Hematopoietic multipotent progenitor cell treated with erythropoietin and hydrocortisone succinate and interleukin-3 and kit ligand, for 6 days (in vitro differentiated cells): Measurements from ENCODE around the gene DUSP2.
A peak's percentile ranks its signal among the peaks of the same experiment; 100 is the strongest.

Experiments
- DNase-seq: peaks from one replicate; pipeline ENCODE4 v3.0.0-alpha.2; 2015

The DUSP2 gene

GRCh38 chr2:96145036-96145847 is at the start of gene DUSP2:
TSS of gene DUSP2 (minus strand) at chr2:96145440. CDS start at chr2:96145354, 86 bp downstream.
- DNase-seq, result peak; percentile 91

DNA sequence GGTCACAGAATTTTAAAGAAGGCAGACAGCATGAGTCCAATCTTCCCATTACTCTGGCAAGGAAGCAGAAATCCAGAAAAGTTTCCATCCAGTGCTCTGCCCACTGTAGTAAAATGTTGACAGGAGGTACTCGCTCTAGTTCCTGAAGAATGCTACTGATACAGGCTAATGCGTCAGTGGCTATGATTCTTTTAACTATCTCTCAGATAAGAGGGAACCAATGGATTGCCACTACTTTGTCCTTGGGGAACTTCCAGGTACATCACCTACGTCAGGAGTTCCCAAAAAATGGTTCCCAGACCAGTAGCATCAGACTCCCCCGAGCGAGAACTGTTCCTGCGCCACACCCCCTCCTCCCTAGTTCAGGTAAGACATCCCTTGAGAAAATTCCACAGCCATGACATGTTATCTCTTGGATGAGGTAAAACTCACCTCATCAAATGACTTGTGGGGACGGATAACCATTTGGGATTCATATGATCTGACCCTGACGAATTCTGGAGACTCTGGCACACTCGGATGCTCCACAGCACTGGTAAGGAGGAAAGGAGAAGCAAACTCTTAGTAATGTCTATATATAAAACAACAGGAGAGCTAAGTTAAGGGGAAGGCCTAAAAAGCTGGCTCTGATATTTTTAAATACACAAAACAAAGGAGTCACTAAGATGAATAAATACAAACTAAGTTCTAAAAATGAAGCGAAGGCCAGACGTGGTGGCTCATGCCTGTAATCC is 46.9 kb upstream of the DUSP2 start:
- no peak for DNase-seq

DNA sequence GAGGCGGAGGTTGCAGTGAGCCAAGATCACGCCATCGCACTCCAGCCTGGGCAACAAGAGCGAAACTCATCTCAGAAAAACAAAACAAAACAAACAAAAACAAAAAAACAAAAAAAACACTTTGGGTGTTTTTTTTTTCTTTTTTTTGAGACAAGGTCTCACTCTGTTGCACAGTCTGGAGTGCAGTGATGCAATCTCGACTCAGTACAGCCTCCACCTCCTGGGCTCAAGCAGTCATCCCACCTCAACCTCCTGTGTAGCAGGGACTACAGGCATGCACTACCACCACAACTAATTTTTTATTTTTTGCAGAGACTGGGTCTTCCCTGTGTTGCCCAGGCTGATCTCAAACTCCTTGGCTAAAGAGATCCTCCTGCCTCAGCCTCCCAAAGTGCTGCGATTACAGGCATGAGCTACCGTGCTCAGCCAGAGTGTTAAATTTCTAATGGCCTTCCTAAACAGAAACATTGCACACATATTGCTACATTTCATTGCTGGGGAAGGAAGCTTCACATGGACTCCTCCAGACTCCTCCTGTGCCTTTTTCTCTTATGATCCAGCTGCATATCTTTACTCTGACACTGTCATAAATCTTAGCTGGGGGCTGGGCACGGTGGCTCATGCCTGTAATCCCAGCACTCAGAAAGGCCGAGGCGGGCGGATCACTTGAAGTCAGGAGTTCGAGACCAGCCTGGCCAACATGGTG is 43.7 kb upstream of the DUSP2 start:
- no peak for DNase-seq

DNA sequence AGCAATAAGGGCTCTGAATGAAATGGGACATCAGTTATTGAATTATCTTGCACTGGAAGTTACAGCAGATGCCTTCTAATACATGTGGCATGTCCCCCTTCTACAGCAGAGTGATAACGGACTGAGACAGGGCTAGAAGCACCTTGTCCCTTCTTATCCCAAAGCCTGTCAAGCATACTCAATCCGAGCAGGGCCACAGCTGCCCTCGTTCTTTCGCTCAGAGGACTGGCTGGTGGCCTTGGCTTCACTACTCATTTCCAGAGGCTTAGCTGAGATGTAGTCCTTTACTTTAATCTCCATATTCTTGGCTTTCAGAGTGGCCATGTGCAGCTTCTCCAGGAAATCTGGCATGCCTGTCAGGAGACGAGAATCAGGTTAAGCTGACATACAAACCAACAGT is 41.3 kb upstream of the DUSP2 start:
- DNase-seq, result no peak

DNA sequence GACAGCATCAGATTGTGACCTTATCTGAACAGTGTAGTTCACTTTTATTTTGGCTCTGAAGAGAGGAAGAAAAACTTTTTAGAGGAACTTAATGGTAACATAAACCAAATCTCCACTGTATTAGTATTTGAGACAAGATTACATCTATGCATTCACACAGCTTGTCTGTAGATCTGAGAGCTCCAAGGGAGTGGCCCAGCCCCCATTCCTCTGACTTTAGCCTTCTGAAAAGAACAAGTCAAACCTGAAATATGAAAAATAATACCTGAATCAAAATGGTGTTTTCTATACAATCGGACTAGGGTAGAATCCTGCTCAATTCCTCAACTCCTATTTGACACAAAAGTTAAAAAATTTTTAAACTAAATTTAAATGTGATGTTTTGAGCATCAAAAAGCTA is 40.3 kb upstream of the DUSP2 start:
- DNase-seq, result no peak

DNA sequence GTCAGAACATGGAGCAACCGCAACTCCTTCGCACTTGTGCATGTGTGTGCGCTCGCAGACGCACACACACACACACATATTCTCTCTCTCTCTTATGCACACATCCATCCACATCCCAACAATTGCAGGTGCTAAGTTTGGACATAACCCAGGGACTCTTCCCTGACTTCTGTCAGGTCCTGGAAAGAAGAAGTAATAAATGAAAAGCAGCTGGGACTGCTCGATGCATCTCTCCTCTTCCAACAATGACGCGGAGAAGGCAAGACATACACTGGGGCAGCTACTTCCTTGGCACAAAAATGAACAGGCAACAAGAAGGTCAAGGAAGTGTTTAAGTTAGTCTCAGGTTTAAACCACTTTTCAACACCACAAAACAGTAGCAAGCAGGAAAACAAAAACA is 39.7 kb upstream of the DUSP2 start:
- no peak for DNase-seq

DNA sequence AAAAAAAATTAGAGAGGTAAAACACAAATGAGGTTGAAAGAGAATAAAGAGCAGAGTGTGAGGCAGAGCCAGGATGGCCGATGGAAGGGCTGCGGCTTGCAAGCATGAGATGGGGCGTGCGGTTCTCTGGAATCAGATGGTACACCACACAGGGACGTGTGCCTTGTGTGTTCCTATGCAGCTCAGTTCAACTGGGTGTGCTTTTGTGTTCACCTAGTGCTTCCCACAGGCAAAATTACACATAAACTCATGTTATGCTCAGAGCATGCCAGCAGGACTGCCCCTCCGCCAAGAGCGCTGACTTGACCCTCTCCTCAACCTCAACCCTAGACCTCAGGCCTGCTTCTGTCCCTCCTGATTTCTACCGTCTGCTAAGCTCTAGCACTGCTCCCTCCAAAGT is 38.9 kb upstream of the DUSP2 start:
- no peak for DNase-seq

DNA sequence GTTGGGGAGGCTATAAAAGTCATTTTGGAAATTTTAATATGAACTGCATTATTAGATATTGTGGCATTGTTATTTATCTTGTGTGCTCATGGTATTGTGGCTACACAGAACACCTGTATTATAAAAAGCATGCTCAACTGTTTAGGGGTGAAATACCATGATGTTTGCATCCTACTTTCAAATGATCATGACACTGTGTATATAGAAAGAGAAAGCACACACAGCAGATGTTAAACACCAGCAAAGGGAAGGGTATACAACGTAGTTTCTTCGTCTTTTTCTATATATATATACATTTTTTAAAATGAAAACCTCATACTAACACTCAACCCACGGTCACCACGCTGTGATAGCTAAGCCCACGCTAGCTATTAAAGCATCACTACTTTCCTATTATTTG is 36.3 kb upstream of the DUSP2 start:
- no peak for DNase-seq

DNA sequence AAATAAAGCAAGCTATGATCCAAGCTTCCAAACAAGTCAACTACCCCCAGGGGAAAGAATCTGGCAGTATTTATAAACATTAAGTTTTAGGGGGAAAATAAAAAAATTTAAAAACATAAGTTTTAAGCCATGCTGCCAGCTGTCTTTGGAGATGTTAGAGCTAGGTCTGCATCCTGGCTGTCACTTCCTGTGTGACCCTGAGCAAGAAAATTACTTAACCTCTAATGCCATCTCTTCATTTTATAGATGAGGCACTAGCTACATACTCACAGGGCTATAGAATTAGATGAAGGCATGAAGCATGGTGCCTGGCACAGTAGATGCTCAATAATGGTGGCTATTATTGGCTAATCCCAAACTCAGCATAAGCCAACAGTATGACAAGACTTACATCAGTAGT is 35.3 kb upstream of the DUSP2 start:
- DNase-seq, result no peak

DNA sequence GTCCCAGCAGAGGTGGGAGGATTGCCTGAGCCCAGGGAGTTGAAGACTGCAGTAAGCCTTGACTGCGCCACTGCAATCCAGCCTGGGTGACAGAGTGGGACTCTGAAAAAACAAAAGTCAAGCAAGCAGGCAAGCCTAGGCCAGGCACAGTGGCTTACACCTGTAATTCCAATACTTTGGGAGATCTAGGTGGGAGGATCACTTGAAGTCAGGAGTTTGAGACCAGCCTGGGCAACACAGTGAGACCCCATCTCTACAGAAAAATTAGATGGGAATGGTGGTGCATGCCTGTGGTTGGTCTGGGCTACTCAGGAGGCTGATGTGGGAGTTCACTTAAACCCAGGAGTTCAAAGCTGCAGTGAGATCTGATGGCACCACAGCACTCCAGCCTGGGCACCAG is 34.8 kb upstream of the DUSP2 start:
- no peak for DNase-seq

DNA sequence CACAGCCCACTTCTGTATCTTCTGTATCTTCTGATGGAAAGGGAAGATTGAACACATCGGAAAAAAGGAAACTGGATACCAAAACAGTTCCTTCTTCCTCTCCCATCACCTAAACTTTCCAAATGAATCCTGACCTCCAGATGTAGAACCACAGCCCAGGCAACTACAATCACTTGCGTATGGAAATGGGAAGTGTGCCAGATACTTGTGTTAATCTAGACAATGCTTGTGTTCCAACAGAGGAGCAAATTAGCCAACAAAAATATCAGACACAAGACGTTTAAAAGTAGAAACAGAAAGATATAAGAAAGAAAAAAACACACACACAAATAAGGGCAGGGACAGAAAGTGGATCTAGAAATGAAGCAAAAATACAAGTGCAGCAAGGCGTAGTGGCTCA is 31.4 kb upstream of the DUSP2 start:
- no peak for DNase-seq

GRCh38 chr2:96175951-96176350 is 30.7 kb upstream of the DUSP2 start:
- DNase-seq, result no peak

DNA sequence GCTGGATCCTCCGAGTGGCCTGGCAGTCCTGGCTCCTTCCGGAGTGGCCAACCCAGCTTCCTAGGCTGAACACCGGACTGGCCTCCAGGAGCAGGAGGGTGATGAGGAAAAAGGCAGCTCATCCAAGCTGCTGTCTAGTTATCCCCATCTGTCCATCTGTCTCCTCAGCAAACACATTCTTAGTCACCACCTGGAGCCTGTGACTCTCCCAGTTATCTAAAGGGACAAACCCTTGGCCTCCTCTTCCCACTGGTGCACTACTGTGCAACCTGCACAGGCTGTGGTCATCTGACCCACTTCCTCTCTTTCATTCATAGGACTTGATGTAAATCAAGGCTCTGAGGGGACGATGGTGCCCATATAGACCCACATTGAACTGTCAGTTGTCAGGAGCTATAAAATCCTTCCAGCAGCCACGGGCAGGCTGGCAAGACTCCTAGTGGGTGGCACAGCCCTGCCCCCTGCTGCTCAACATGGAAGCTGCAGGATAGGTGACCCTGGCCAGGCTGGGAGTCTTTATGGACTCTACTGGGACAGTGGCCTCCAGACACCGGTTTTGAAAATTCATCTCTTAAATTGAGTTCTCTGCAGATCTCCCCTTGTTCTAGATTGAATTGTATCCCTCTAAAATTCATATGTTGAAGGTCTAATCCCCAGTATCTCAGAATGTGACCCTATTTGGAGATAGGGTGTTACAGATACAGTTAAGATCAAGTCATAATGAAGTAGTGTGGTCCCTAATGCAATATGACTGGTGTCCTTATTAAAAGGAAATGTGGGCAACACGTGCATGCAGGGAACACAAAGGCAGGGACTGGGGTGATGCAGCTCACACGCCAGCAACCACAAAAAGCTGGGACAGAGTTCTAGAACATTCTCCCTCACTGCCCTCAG is 29.3 kb upstream of the DUSP2 start:
- peak; percentile 90 for DNase-seq

DNA sequence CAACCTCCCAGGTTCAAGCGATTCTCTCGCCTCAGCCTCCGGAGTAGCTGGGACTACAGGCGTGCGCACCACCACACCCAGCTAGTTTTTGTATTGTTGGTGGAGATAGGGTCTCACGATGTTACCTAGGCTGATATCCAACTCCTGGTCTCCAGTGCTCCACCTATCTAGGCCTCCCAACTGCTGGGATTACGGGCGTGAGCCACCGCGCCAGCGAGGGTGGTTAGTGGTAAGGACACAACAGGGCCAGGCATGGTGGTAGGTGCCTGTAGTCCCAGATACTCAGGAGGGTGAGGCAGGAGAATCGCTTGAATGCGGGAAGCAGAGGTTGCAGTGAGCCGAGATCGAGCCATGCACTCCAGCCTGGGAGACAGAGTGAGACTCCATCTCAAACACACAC is 26.6 kb upstream of the DUSP2 start:
- DNase-seq, result peak; percentile 59

- DNase-seq, result no peak
Observed at GRCh38 chr2:96170626-96171025, 25.4 kb upstream of the DUSP2 start.

- no peak for DNase-seq
Observed at GRCh38 chr2:96169868-96170507, 24.7 kb upstream of the DUSP2 start.

GRCh38 chr2:96167407-96168013 is 22.3 kb upstream of the DUSP2 start:
- DNase-seq, result no peak

- DNase-seq, result no peak
Observed at GRCh38 chr2:96164459-96165184, 19.4 kb upstream of the DUSP2 start.

GRCh38 chr2:96163768-96164429 is 18.7 kb upstream of the DUSP2 start:
- no peak for DNase-seq

- DNase-seq, result no peak
Observed at GRCh38 chr2:96163415-96163767, 18.2 kb upstream of the DUSP2 start.

DNA sequence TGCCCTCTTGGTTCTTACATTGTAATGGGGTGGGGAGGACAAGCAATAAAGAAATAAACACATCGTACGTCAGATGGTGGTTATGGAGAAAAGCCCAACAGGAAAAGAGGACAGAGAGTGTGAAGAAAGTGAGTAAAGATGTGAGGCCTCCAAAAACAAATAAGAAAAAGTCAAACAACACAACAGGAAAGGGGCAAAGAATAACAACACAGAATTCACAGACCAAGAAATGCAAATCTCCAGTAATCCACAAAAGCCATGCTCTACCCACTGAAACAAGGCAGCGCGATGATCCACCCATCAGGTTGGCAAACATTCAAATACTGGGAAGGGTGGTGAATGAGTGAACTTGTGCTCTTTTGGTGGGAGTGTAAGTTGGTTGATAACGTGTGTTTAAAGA is 16.7 kb upstream of the DUSP2 start:
- DNase-seq, result peak; percentile 91
